ENCODE results near the gene NPPC. TPM values are rescaled to one million over a fixed set of nuclear protein-coding genes. Genes with fewer than 3 reads are reported as not detected.

The NPPC gene
- total RNA-seq, 1 donor from 2014 or later = not detected

GRCh38 chr2:231965102-231965501 lies 38.9 kb upstream of the NPPC start:
- TF ChIP-seq, protein P1, sequence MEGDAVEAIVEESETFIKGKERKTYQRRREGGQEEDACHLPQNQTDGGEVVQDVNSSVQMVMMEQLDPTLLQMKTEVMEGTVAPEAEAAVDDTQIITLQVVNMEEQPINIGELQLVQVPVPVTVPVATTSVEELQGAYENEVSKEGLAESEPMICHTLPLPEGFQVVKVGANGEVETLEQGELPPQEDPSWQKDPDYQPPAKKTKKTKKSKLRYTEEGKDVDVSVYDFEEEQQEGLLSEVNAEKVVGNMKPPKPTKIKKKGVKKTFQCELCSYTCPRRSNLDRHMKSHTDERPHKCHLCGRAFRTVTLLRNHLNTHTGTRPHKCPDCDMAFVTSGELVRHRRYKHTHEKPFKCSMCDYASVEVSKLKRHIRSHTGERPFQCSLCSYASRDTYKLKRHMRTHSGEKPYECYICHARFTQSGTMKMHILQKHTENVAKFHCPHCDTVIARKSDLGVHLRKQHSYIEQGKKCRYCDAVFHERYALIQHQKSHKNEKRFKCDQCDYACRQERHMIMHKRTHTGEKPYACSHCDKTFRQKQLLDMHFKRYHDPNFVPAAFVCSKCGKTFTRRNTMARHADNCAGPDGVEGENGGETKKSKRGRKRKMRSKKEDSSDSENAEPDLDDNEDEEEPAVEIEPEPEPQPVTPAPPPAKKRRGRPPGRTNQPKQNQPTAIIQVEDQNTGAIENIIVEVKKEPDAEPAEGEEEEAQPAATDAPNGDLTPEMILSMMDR (IDR thresholded peaks at IDR 0.05) = no peak
- H3K4me1 Mint-ChIP-seq (ENCODE audit: low read depth) = peaks cover 20% of the 10 kb centered on the region
- H3K27me3 Mint-ChIP-seq (ENCODE audit: low read depth) = no peaks in the 10 kb centered on the region
- H3K36me3 Mint-ChIP-seq (ENCODE audit: low read depth) = peaks cover 1% of the 10 kb centered on the region
- no peak overlapping the region for H3K27ac Mint-ChIP-seq (ENCODE audit: unreplicated experiment)
- no peak for DNase-seq (ENCODE audit: low spot score)
- no peaks in the 10 kb centered on the region for H3K9me3 Mint-ChIP-seq (ENCODE audit: low read depth)
- no peak overlapping the region for H3K4me3 Mint-ChIP-seq (ENCODE audit: unreplicated experiment)

GRCh38 chr2:231961349-231962166 lies 35.4 kb upstream of the NPPC start, which contains the start of gene DIS3L2:
Gene DIS3L2, plus strand, starts transcription at chr2:231961713. Its CDS starts 53,215 bp downstream, at chr2:232014928.
- H3K27ac Mint-ChIP-seq (ENCODE audit: unreplicated experiment) = peak within 1 kb of the TSS; percentile 87
- TF ChIP-seq, protein P1 (IDR thresholded peaks at IDR 0.05) = no peak
- H3K4me1 Mint-ChIP-seq (ENCODE audit: low read depth) = peaks cover 20% of the 10 kb centered on the region
- H3K36me3 Mint-ChIP-seq (ENCODE audit: low read depth) = peaks cover 1% of the 10 kb centered on the region
- peak; percentile 94 for DNase-seq (ENCODE audit: low spot score)
- no peaks in the 10 kb centered on the region for H3K9me3 Mint-ChIP-seq (ENCODE audit: low read depth)
- H3K4me3 Mint-ChIP-seq (ENCODE audit: unreplicated experiment) = peak within 1 kb of the TSS; percentile 96
- H3K27me3 Mint-ChIP-seq (ENCODE audit: low read depth) = no peaks in the 10 kb centered on the region

DNA sequence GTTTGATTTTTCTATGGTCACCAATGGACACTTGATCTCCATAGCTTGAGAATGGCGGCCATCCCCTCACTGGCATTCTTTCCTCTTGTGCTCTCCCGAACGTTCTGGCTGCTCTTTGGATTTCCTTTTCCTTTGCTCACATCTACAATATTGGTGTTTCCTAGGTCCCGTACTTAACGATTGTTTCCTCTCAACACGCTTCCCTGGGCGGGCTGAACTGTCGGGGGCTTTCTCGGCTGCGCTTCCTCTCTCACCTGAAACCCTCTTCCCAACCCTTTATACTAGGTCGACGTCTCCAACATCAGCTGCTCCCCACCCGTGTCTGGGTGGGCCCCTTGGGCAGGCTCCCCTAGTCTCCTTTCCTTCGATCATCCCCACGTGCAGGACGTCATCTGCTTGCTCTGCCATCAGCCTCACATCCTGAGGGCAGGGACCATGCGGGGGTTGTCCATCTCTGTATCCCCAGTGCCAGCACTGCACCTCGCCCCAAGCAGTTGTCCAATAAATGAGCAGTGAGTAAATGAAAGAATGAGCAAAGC lies 34.7 kb upstream of the NPPC start:
- peaks cover 2% of the 10 kb centered on the region for H3K27me3 Mint-ChIP-seq (ENCODE audit: low read depth)
- H3K9me3 Mint-ChIP-seq (ENCODE audit: low read depth) = no peaks in the 10 kb centered on the region
- H3K27ac Mint-ChIP-seq (ENCODE audit: unreplicated experiment) = peak overlapping the region; percentile 87
- TF ChIP-seq, protein P1 (IDR thresholded peaks at IDR 0.05) = no peak
- peaks cover 20% of the 10 kb centered on the region for H3K4me1 Mint-ChIP-seq (ENCODE audit: low read depth)
- DNase-seq (ENCODE audit: low spot score) = no peak
- peaks cover 1% of the 10 kb centered on the region for H3K36me3 Mint-ChIP-seq (ENCODE audit: low read depth)
- peak overlapping the region; percentile 96 for H3K4me3 Mint-ChIP-seq (ENCODE audit: unreplicated experiment)

DNA sequence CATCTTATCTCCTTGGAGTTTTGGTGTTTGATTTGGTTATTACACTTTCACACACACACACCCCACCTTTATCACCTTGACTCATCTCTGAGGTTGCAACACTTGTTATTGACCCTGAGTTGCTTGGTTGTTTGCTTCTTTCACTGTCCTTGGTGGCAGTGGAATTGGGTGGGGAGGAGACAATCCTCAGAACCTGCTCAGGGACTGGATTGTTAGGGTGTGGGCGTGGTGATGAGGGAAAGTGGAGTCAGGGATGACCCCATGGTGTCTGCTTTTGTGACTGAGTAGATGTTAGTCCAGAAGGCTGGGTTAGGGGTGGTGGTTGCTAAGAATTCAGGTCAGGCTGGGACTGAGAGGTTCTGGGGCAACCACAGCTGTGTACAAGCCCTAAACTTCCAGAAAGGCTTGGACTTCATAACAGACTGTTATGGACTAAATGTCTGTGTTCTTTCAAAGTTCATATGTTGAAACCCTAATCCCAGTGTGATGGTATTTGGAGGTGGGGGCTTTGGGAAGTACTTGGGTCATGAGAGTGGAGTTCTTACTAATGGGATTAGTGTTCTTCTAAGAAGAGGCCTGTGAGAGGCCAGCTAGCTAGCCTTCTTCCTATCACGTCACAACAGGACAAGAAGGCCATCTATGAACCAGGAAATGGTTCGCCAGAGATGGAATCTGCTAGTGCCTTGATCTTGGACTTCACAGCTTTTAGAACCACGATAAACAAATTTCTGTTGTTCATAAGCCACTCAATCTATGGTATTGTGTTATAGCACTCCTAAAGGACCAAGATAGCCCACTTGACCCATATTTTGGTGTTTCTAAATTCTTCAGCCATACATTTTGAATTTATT lies 31.9 kb upstream of the NPPC start:
- peaks cover 16% of the 10 kb centered on the region for H3K4me1 Mint-ChIP-seq (ENCODE audit: low read depth)
- no peak overlapping the region for H3K4me3 Mint-ChIP-seq (ENCODE audit: unreplicated experiment)
- no peaks in the 10 kb centered on the region for H3K9me3 Mint-ChIP-seq (ENCODE audit: low read depth)
- peaks cover 1% of the 10 kb centered on the region for H3K36me3 Mint-ChIP-seq (ENCODE audit: low read depth)
- no peak overlapping the region for H3K27ac Mint-ChIP-seq (ENCODE audit: unreplicated experiment)
- H3K27me3 Mint-ChIP-seq (ENCODE audit: low read depth) = peaks cover 5% of the 10 kb centered on the region
- no peak for DNase-seq (ENCODE audit: low spot score)
- TF ChIP-seq, protein P1 (IDR thresholded peaks at IDR 0.05) = no peak
